ENCODE results near the gene OR2Z1. TPM values are rescaled to one million over a fixed set of nuclear protein-coding genes. Genes with fewer than 3 reads are reported as not detected.
A peak's percentile ranks its signal among the peaks of the same experiment; 100 is the strongest.
"Not testable (repeated sequence)": the region's sequence is repeated elsewhere in the genome, so short reads cannot be mapped to it uniquely, and the experiment has no call there.

OR2Z1 gene
- total RNA-seq, 1 experiment from 2014 or later: not detected

DNA sequence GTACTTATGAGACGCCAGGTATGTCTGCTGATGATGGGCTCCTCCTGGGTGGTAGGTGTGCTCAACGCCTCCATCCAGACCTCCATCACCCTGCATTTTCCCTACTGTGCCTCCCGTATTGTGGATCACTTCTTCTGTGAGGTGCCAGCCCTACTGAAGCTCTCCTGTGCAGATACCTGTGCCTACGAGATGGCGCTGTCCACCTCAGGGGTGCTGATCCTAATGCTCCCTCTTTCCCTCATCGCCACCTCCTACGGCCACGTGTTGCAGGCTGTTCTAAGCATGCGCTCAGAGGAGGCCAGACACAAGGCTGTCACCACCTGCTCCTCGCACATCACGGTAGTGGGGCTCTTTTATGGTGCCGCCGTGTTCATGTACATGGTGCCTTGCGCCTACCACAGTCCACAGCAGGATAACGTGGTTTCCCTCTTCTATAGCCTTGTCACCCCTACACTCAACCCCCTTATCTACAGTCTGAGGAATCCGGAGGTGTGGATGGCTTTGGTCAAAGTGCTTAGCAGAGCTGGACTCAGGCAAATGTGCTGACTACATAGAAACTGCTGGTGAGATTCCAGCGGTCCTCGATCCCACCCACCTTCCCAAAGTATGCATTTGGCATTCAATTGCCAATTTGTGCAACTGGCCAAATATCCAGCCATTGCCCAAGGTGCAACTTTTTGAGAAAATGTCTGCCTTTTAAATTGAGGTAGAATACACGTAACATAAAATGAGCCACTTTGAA is 10.2 kb downstream of the OR2Z1 start:
- H3K9me3 ChIP-seq: no peaks in the 10 kb centered on the region
- peaks cover 18% of the 10 kb centered on the region for H3K9me3 Mint-ChIP-seq (ENCODE audit: unreplicated experiment)
- POLR2A ChIA-PET: no interaction called here

DNA sequence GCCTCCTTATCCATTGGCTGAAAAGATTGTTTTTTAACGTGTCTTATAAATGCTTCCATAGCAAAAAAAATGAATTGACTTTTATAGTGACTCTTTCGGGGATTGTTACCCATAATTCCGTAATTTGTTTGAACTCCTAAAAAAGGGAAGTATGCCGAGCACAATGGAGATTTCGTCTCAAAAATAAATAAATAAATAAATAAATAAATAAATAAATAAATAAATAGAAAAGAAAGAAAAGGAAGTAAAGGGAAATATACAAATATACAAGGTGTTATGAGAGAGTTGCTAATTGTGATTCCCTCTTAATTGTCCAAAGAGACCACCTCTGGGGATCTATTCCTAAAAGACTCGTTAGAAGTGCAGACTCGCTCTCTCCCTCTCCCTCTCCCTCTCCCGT is 16.9 kb downstream of the OR2Z1 start:
- no TSS peak for BruUV-seq (replicated peaks)

More for the DNA sequence above, 10.2 kb downstream of the OR2Z1 start:
- TF ChIP-seq, protein P1, sequence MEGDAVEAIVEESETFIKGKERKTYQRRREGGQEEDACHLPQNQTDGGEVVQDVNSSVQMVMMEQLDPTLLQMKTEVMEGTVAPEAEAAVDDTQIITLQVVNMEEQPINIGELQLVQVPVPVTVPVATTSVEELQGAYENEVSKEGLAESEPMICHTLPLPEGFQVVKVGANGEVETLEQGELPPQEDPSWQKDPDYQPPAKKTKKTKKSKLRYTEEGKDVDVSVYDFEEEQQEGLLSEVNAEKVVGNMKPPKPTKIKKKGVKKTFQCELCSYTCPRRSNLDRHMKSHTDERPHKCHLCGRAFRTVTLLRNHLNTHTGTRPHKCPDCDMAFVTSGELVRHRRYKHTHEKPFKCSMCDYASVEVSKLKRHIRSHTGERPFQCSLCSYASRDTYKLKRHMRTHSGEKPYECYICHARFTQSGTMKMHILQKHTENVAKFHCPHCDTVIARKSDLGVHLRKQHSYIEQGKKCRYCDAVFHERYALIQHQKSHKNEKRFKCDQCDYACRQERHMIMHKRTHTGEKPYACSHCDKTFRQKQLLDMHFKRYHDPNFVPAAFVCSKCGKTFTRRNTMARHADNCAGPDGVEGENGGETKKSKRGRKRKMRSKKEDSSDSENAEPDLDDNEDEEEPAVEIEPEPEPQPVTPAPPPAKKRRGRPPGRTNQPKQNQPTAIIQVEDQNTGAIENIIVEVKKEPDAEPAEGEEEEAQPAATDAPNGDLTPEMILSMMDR (IDR thresholded peaks at IDR 0.05; ENCODE audit: insufficient read depth in 1 of 2, low read depth in 1 of 2, low read length in 1 of 2, severe bottlenecking in 1 of 2, unreplicated experiment in 1 of 2): no peak
- intact Hi-C loops (cut with micrococcal nuclease; ENCODE audit: unreplicated experiment): no loop called here
- no peaks in the 10 kb centered on the region for H3K27me3 ChIP-seq (replicated peaks; ENCODE audit: control insufficient read depth, insufficient read depth, low read length)
- no peaks in the 10 kb centered on the region for H3K36me3 ChIP-seq (ENCODE audit: control insufficient read depth, insufficient read depth, low read length)
- CTCF ChIA-PET: no interaction called here
- H3K4me3 ChIP-seq (ENCODE audit: low read depth, low read length): no peak overlapping the region
- BruUV-seq (replicated peaks): no TSS peak
- no peaks in the 10 kb centered on the region for H3K4me1 Mint-ChIP-seq (ENCODE audit: low read depth, unreplicated experiment)
- no peak overlapping the region for H3K4me3 Mint-ChIP-seq (ENCODE audit: unreplicated experiment)
- H3K36me3 Mint-ChIP-seq (ENCODE audit: insufficient read depth, unreplicated experiment): no peaks in the 10 kb centered on the region
- no peaks in the 10 kb centered on the region for H3K4me1 ChIP-seq
- no peak overlapping the region for H3K27ac Mint-ChIP-seq (ENCODE audit: unreplicated experiment)
- peak; percentile 21 to 34 for DNase-seq
- no peaks in the 10 kb centered on the region for H3K27me3 Mint-ChIP-seq (ENCODE audit: insufficient read depth, unreplicated experiment)

DNA sequence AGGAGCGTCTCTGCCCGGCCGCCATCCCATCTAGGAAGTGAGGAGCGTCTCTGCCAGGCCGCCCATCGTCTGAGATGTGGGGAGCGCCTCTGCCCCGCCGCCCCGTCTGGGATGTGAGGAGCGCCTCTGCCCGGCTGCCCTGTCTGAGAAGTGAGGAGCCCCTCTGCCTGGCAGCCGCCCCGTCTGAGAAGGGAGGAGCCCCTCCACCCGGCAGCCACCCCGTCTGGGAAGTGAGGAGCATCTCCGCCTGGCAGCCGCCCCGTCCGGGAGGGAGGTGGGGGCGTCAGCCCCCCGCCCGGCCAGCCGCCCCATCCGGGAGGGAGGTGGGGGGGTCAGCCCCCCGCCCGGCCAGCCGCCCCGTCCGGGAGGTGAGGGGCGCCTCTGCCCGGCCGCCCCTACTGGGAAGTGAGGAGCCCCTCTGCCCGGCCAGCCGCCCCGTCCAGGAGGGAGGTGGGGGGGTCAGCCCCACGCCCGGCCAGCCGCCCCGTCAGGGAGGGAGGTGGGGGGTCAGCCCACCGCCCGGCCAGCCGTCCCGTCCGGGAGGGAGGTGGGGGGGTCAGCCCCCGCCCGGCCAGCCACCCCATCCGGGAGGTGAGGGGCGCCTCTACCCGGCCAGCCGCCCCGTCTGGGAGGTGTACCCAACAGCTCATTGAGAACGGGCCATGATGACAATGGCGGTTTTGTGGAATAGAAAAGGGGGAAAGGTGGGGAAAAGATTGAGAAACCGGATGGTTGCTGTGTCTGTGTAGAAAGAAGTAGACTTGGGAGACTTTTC is 18.0 kb downstream of the OR2Z1 start:
- H3K4me1 Mint-ChIP-seq (ENCODE audit: low read depth, unreplicated experiment); H3K27ac Mint-ChIP-seq (ENCODE audit: unreplicated experiment); POLR2A ChIA-PET; CTCF ChIA-PET; H3K9me3 ChIP-seq; H3K27me3 Mint-ChIP-seq (ENCODE audit: insufficient read depth, unreplicated experiment); H3K36me3 ChIP-seq (ENCODE audit: control insufficient read depth, insufficient read depth, low read length); DNase-seq; H3K4me1 ChIP-seq; H3K4me3 Mint-ChIP-seq (ENCODE audit: unreplicated experiment); H3K36me3 Mint-ChIP-seq (ENCODE audit: insufficient read depth, unreplicated experiment); BruUV-seq (replicated peaks); H3K27me3 ChIP-seq (replicated peaks; ENCODE audit: control insufficient read depth, insufficient read depth, low read length); H3K9me3 Mint-ChIP-seq (ENCODE audit: unreplicated experiment); H3K4me3 ChIP-seq (ENCODE audit: low read depth, low read length); intact Hi-C loops (cut with micrococcal nuclease; ENCODE audit: unreplicated experiment): not testable (repeated sequence)

More for the DNA sequence above, 16.9 kb downstream of the OR2Z1 start:
- ChIA-PET CTCF (no interaction called here), POLR2A (no interaction called here)
- H3K36me3 ChIP-seq (ENCODE audit: control insufficient read depth, insufficient read depth, low read length): no peaks in the 10 kb centered on the region
- intact Hi-C loops (cut with micrococcal nuclease; ENCODE audit: unreplicated experiment): no loop called here
- H3K4me1 ChIP-seq: no peaks in the 10 kb centered on the region
- H3K27ac Mint-ChIP-seq (ENCODE audit: unreplicated experiment): no peak overlapping the region
- H3K27me3 Mint-ChIP-seq (ENCODE audit: insufficient read depth, unreplicated experiment): no peaks in the 10 kb centered on the region
- DNase-seq: no peak
- H3K9me3 Mint-ChIP-seq (ENCODE audit: unreplicated experiment): no peaks in the 10 kb centered on the region
- no peak overlapping the region for H3K4me3 ChIP-seq (ENCODE audit: low read depth, low read length)
- no peaks in the 10 kb centered on the region for H3K27me3 ChIP-seq (replicated peaks; ENCODE audit: control insufficient read depth, insufficient read depth, low read length)
- H3K4me1 Mint-ChIP-seq (ENCODE audit: low read depth, unreplicated experiment): no peaks in the 10 kb centered on the region
- no peak overlapping the region for H3K4me3 Mint-ChIP-seq (ENCODE audit: unreplicated experiment)
- H3K9me3 ChIP-seq: no peaks in the 10 kb centered on the region
- TF ChIP-seq, protein P1 (IDR thresholded peaks at IDR 0.05; ENCODE audit: insufficient read depth in 1 of 2, low read depth in 1 of 2, low read length in 1 of 2, severe bottlenecking in 1 of 2, unreplicated experiment in 1 of 2): no peak
- H3K36me3 Mint-ChIP-seq (ENCODE audit: insufficient read depth, unreplicated experiment): no peaks in the 10 kb centered on the region

DNA sequence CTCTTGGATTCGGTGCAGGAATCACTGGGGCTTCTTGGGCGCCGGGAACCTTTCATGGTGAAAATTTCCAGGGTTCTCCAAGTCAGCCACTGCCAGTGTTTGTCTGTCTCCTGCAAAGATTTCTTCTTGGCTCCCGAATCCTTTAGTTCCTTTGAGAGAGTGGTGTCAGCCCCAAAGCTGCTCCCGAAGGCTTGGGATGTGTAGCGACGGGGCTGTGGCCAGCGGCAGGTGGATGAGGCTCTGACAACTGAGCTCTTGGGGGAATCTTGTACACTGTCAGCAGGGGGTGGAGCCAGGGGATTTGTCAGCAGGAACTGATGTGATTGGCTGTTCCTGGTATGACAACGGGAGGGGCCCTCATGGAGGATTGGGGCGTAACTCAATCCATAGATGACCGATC is 45.8 kb downstream of the OR2Z1 start:
- H3K9me3 ChIP-seq; CTCF ChIA-PET; H3K36me3 Mint-ChIP-seq (ENCODE audit: insufficient read depth, unreplicated experiment); H3K4me3 Mint-ChIP-seq (ENCODE audit: unreplicated experiment); H3K27me3 ChIP-seq (replicated peaks; ENCODE audit: control insufficient read depth, insufficient read depth, low read length); BruUV-seq (replicated peaks); H3K4me1 ChIP-seq; H3K36me3 ChIP-seq (ENCODE audit: control insufficient read depth, insufficient read depth, low read length); POLR2A ChIA-PET; intact Hi-C loops (cut with micrococcal nuclease; ENCODE audit: unreplicated experiment); H3K27ac Mint-ChIP-seq (ENCODE audit: unreplicated experiment); H3K4me3 ChIP-seq (ENCODE audit: low read depth, low read length); H3K27me3 Mint-ChIP-seq (ENCODE audit: insufficient read depth, unreplicated experiment); H3K9me3 Mint-ChIP-seq (ENCODE audit: unreplicated experiment); H3K4me1 Mint-ChIP-seq (ENCODE audit: low read depth, unreplicated experiment): not testable (repeated sequence)
- peak; percentile 11 to 48 for DNase-seq

DNA sequence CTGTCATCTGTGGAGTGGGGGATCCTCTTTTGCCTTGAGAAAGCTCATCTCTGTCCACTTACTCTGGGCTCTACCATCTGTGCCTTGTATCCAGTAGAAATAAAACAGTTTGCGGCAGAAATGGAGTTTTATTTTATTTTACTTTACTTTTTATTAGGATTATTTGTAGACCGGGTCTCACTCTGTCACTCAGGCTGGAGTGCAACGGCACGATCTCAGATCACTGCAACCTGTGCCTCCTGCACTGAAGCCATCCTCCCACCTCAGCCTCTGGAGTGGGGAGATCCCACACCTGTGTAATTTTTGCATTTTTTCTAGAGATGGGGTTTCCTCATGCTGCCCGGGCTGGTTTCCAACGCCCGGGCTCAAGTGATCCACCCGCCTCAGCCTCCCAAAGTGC is 47.8 kb downstream of the OR2Z1 start:
- H3K4me3 Mint-ChIP-seq (ENCODE audit: unreplicated experiment); intact Hi-C loops (cut with micrococcal nuclease; ENCODE audit: unreplicated experiment): not testable (repeated sequence)

More for the DNA sequence above, 47.8 kb downstream of the OR2Z1 start:
- H3K4me1 ChIP-seq; H3K4me1 Mint-ChIP-seq (ENCODE audit: low read depth, unreplicated experiment); H3K27ac Mint-ChIP-seq (ENCODE audit: unreplicated experiment); H3K9me3 Mint-ChIP-seq (ENCODE audit: unreplicated experiment); POLR2A ChIA-PET; H3K27me3 ChIP-seq (replicated peaks; ENCODE audit: control insufficient read depth, insufficient read depth, low read length); H3K36me3 ChIP-seq (ENCODE audit: control insufficient read depth, insufficient read depth, low read length); H3K27me3 Mint-ChIP-seq (ENCODE audit: insufficient read depth, unreplicated experiment); H3K9me3 ChIP-seq; H3K4me3 ChIP-seq (ENCODE audit: low read depth, low read length); BruUV-seq (replicated peaks); H3K36me3 Mint-ChIP-seq (ENCODE audit: insufficient read depth, unreplicated experiment); CTCF ChIA-PET; DNase-seq: not testable (repeated sequence)
